WI38 (cell line): ENCODE results near the gene KIF21B.

Experiments used
- H3K4me3 ChIP-seq: 2 replicates; pipeline ENCODE4 v1.5.1; 2011; ENCODE audit warnings: low read depth, mild to moderate bottlenecking, control low read depth, low read length
- CTCF ChIP-seq: IDR thresholded peaks from 2 replicates; pipeline ENCODE4 v1.5.1; 2012; ENCODE audit warnings: low read depth, mild to moderate bottlenecking, control low read depth, low read length

KIF21B gene

GRCh38 chr1:201024625-201024998, 1.1 kb upstream of the KIF21B start:
- TF ChIP-seq CTCF = no peak
- H3K4me3 ChIP-seq = no peak overlapping the region

GRCh38 chr1:201023920-201024624, 558 bp upstream of the KIF21B start:
- TF ChIP-seq CTCF = no peak
- H3K4me3 ChIP-seq = no peak overlapping the region

GRCh38 chr1:201022820-201023516, 546 bp downstream of the KIF21B start:
- TF ChIP-seq CTCF = no peak
- peak overlapping the region; percentile 28 for H3K4me3 ChIP-seq

GRCh38 chr1:201022493-201022819, 1.1 kb downstream of the KIF21B start:
- H3K4me3 ChIP-seq = no peak overlapping the region

GRCh38 chr1:201021630-201022492, 1.7 kb downstream of the KIF21B start:
- no peak overlapping the region for H3K4me3 ChIP-seq
- TF ChIP-seq CTCF = no peak

More at GRCh38 chr1:201022493-201022819, 1.1 kb downstream of the KIF21B start:
- no peak for TF ChIP-seq CTCF

- 0 out of 2 replicates have a peak, but pooled peaks have one; percentile 12 for TF ChIP-seq CTCF
- no peak overlapping the region for H3K4me3 ChIP-seq
These were observed 2.5 kb downstream of the KIF21B start for GRCh38 chr1:201020721-201021629.
